ENCODE data around the gene RASGEF1B. TPM values are rescaled to one million over a fixed set of nuclear protein-coding genes. Genes with fewer than 3 reads are reported as not detected.

RASGEF1B gene
- total RNA-seq, 1 experiment from 2014 or later: 7.5 TPM

DNA sequence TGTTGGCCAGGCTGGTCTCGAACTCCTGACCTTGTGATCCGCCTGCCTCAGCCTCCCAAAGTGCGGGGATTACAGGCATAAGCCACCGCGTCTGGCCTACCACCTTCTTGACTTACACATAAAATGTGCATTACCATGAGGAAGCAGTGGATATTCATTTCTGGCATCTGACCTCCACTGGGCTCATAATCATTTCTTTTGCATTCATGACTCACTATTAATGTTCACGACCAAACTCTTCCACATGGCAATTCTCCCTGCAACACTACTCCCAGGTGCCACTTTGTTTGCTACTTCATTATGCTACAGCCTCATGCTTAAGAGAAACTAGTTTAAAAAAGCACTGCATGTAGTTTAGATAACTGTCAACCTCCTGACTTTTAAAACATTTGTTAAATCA, 22.7 kb downstream of the RASGEF1B start:
- H3K4me2 ChIP-seq (ENCODE audit: insufficient read depth, insufficient read length, low read length): no peak overlapping the region
- H3K4me1 ChIP-seq (ENCODE audit: insufficient read depth, low read length): peaks cover 3% of the 10 kb centered on the region; the same call in 1 of the 2 replicates
- no CpG with 5 or more reads among the region's 6 CpGs for WGBS (ENCODE audit: extremely low coverage, insufficient read length, low lambda C conversion rate)
- no peak overlapping the region for H2BK120ac ChIP-seq (ENCODE audit: low read depth, low read length, poor library complexity, severe bottlenecking)
- no peaks in the 10 kb centered on the region for H4K20me1 ChIP-seq (ENCODE audit: control insufficient read depth, insufficient read depth, insufficient read length)
- no peak overlapping the region for H3K56ac ChIP-seq (ENCODE audit: insufficient read length, low read depth, low read length)
- no peak overlapping the region for H2AFZ ChIP-seq (ENCODE audit: low read length)
- H2AK5ac ChIP-seq (ENCODE audit: insufficient read length, low read length): no peak overlapping the region
- H3K27me3 ChIP-seq (ENCODE audit: insufficient read depth, low read length): no peaks in the 10 kb centered on the region
- TF ChIP-seq, protein P1, sequence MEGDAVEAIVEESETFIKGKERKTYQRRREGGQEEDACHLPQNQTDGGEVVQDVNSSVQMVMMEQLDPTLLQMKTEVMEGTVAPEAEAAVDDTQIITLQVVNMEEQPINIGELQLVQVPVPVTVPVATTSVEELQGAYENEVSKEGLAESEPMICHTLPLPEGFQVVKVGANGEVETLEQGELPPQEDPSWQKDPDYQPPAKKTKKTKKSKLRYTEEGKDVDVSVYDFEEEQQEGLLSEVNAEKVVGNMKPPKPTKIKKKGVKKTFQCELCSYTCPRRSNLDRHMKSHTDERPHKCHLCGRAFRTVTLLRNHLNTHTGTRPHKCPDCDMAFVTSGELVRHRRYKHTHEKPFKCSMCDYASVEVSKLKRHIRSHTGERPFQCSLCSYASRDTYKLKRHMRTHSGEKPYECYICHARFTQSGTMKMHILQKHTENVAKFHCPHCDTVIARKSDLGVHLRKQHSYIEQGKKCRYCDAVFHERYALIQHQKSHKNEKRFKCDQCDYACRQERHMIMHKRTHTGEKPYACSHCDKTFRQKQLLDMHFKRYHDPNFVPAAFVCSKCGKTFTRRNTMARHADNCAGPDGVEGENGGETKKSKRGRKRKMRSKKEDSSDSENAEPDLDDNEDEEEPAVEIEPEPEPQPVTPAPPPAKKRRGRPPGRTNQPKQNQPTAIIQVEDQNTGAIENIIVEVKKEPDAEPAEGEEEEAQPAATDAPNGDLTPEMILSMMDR (conservative IDR thresholded peaks at IDR 0.05): no peak
- DNase-seq: no peak
- no peaks in the 10 kb centered on the region for H3K9me3 Mint-ChIP-seq
- no peak overlapping the region for H2BK12ac ChIP-seq (ENCODE audit: insufficient read length, low read depth, low read length)
- H2BK20ac ChIP-seq (ENCODE audit: low read depth, low read length, poor library complexity, severe bottlenecking): no peak overlapping the region
- H3K27ac ChIP-seq (ENCODE audit: insufficient read length, low read depth, low read length): no peak overlapping the region
- H3K27me3 Mint-ChIP-seq (ENCODE audit: low read depth): no peaks in the 10 kb centered on the region
- peaks cover 28 to 33% of the 10 kb centered on the region in 2 experiments for H3K4me1 Mint-ChIP-seq
- H3K79me2 ChIP-seq (ENCODE audit: insufficient read depth, low read length): no peaks in the 10 kb centered on the region
- no peak overlapping the region for H3T11ph ChIP-seq (ENCODE audit: low read length)
- H2BK5ac ChIP-seq (ENCODE audit: insufficient read length, low read length): no peak overlapping the region
- no peak overlapping the region for H2BK15ac ChIP-seq (ENCODE audit: low read depth, low read length)
- H3K14ac ChIP-seq (ENCODE audit: insufficient read depth, low read length): no peak overlapping the region
- H3K79me1 ChIP-seq (ENCODE audit: insufficient read depth, low read depth, low read length, poor library complexity, severe bottlenecking): no peaks in the 10 kb centered on the region
- H3K9me3 ChIP-seq (ENCODE audit: control insufficient read depth, low read depth, low read length): no peaks in the 10 kb centered on the region
- no peak overlapping the region for H3K4ac ChIP-seq (ENCODE audit: low read depth, low read length)
- H3K23ac ChIP-seq (ENCODE audit: insufficient read length, low read depth, low read length): no peak overlapping the region
- H4K8ac ChIP-seq (replicated peaks; ENCODE audit: insufficient read length, low read depth, low read length): no peak overlapping the region
- no peak overlapping the region for H4K91ac ChIP-seq (ENCODE audit: insufficient read length, low read depth, low read length)
- H3K23me2 ChIP-seq (ENCODE audit: insufficient read length, low read depth, low read length, poor library complexity, severe bottlenecking): no peaks in the 10 kb centered on the region
- H3K9ac ChIP-seq (ENCODE audit: extremely low read depth, insufficient read length, low read length): no peak overlapping the region
- H3K36me3 Mint-ChIP-seq (ENCODE audit: insufficient read depth in 1 of 3, low read depth in 3 of 3): peaks cover 4 to 22% (median 6%) of the 10 kb centered on the region in 3 experiments; a peak in 4 of 7 replicates
- H3K4me3 Mint-ChIP-seq: no peak overlapping the region
- H4K5ac ChIP-seq (ENCODE audit: insufficient read length, low read depth, low read length): no peak overlapping the region
- no peak overlapping the region for H3K27ac Mint-ChIP-seq
- H3K18ac ChIP-seq (ENCODE audit: insufficient read length, low read depth, low read length): no peak overlapping the region

Measured in H9 (cell line).